Measurements from ENCODE around the gene LRCH4. TPM values are rescaled to one million over a fixed set of nuclear protein-coding genes. Genes with fewer than 3 reads are reported as not detected.

LRCH4 gene
- total and polyA plus RNA-seq, 2 of the 13 experiments (the other 11 are each of a cell fraction or from before 2014, with no cell fraction given), result 7.0 to 9.3 TPM

GRCh38 chr7:100568176-100568895 lies 17.6 kb downstream of the LRCH4 start (continued):
- TF ChIP-seq NFKB2 (CRISPR knock-in tag; IDR thresholded peaks at IDR 0.05; ENCODE audit: borderline replicate concordance) (peak; percentile 77; the same call in 1 of the 2 replicates), MIER2 (CRISPR knock-in tag; IDR thresholded peaks at IDR 0.05) (peak; percentile 76; the same call in 1 of the 2 replicates), E2F2 (CRISPR knock-in tag; IDR thresholded peaks at IDR 0.05; ENCODE audit: borderline replicate concordance) (no peak), ZNF577 (CRISPR knock-in tag; IDR thresholded peaks at IDR 0.05; ENCODE audit: borderline replicate concordance, low read depth) (no peak), ZBTB43 (CRISPR knock-in tag; conservative IDR thresholded peaks at IDR 0.05) (no peak; the same call in 1 of the 2 replicates), ZBTB44 (CRISPR knock-in tag; IDR thresholded peaks at IDR 0.05) (0 out of 2 replicates have a peak, but pooled peaks have one; percentile 19), ZNF281 (CRISPR knock-in tag; IDR thresholded peaks at IDR 0.05; ENCODE audit: borderline replicate concordance) (peak; percentile 99), AHR (CRISPR knock-in tag; IDR thresholded peaks at IDR 0.05) (0 out of 2 replicates have a peak, but pooled peaks have one; percentile 34), ZBTB34 (CRISPR knock-in tag; IDR thresholded peaks at IDR 0.05) (peak; percentile 75), NFYC (CRISPR knock-in tag; IDR thresholded peaks at IDR 0.05) (no peak; the same call in 1 of the 2 replicates), POLR2AphosphoS2 (IDR thresholded peaks at IDR 0.05; ENCODE audit: low read depth, low read length) (0 out of 2 replicates have a peak, but pooled peaks have one; percentile 50), ADNP (CRISPR knock-in tag; IDR thresholded peaks at IDR 0.05) (no peak), ELF4 (CRISPR knock-in tag; IDR thresholded peaks at IDR 0.05; ENCODE audit: borderline replicate concordance) (0 out of 2 replicates have a peak, but pooled peaks have one; percentile 72), FOXO1 (CRISPR knock-in tag; IDR thresholded peaks at IDR 0.05) (peak; percentile 74; the same call in 1 of the 2 replicates), XBP1 (CRISPR knock-in tag; IDR thresholded peaks at IDR 0.05) (0 out of 2 replicates have a peak, but pooled peaks have one; percentile 70), GPN1 (CRISPR knock-in tag; IDR thresholded peaks at IDR 0.05; ENCODE audit: borderline replicate concordance) (no peak), NFYB (CRISPR knock-in tag; IDR thresholded peaks at IDR 0.05) (no peak), GABPA (IDR thresholded peaks at IDR 0.05; ENCODE audit: low read depth, low read length) (no peak), GABPA (CRISPR knock-in tag; IDR thresholded peaks at IDR 0.05; ENCODE audit: low read depth) (no peak), PHF8 (CRISPR knock-in tag; IDR thresholded peaks at IDR 0.05) (no peak), ARNT (IDR thresholded peaks at IDR 0.05) (no peak), MTF2 (CRISPR knock-in tag; IDR thresholded peaks at IDR 0.05; ENCODE audit: borderline replicate concordance) (no peak), ZNF547 (CRISPR knock-in tag; IDR thresholded peaks at IDR 0.05) (no peak)

Measured in HepG2 (cell line).